Measurements from ENCODE around the gene DPP10.

GRCh38 chr2:115414466-115414865, 972.0 kb downstream of the DPP10 start:
- TF ChIP-seq CTCF (IDR thresholded peaks at IDR 0.05; ENCODE audit: borderline replicate concordance, extremely low read depth, low read length, poor library complexity, severe bottlenecking), result no peak
- TF ChIP-seq EZH2 (IDR thresholded peaks at IDR 0.05; ENCODE audit: borderline replicate concordance, low read depth, low read length, severe bottlenecking), result no peak

Data from DND-41 (cell line).